T1000 (cell line): Measurements from ENCODE around the gene RAVER2.

Source experiments
- DNase-seq: peaks from one replicate; lab custom pipeline; 2025; ENCODE audit warnings: mixed read lengths; lab: John Stamatoyannopoulos, UW

The RAVER2 gene

GRCh38 chr1:64846573-64847430 is 101.9 kb downstream of the RAVER2 start:
- DNase-seq, result no peak

- no peak for DNase-seq
Observed at GRCh38 chr1:64847666-64848065, 102.8 kb downstream of the RAVER2 start.

- DNase-seq, result no peak
Observed at GRCh38 chr1:64848136-64848535, 103.3 kb downstream of the RAVER2 start.

- DNase-seq, result no peak
Observed at GRCh38 chr1:64848803-64849202, 103.9 kb downstream of the RAVER2 start.

- DNase-seq, result no peak
Observed at GRCh38 chr1:64849942-64850341, 105.1 kb downstream of the RAVER2 start.

GRCh38 chr1:64850846-64851245 is 106.0 kb downstream of the RAVER2 start:
- no peak for DNase-seq

GRCh38 chr1:64851664-64852063 is 106.8 kb downstream of the RAVER2 start:
- no peak for DNase-seq

- no peak for DNase-seq
Observed at GRCh38 chr1:64854674-64855073, 109.8 kb downstream of the RAVER2 start.

- no peak for DNase-seq
Observed at GRCh38 chr1:64855557-64855956, 110.7 kb downstream of the RAVER2 start.

GRCh38 chr1:64856553-64856952 is 111.7 kb downstream of the RAVER2 start:
- DNase-seq, result no peak

GRCh38 chr1:64857347-64857746 is 112.5 kb downstream of the RAVER2 start:
- DNase-seq, result no peak

GRCh38 chr1:64861611-64862010 is 116.7 kb downstream of the RAVER2 start:
- DNase-seq, result no peak

GRCh38 chr1:64864018-64864940 is 119.4 kb downstream of the RAVER2 start:
- no peak for DNase-seq

- no peak for DNase-seq
Observed at GRCh38 chr1:64865105-64865757, 120.4 kb downstream of the RAVER2 start.

- no peak for DNase-seq
Observed at GRCh38 chr1:64866689-64867088, 121.8 kb downstream of the RAVER2 start.

- DNase-seq, result no peak
Observed at GRCh38 chr1:64867266-64867665, 122.4 kb downstream of the RAVER2 start.

- no peak for DNase-seq
Observed at GRCh38 chr1:64871256-64871655, 126.4 kb downstream of the RAVER2 start.

- DNase-seq, result no peak
Observed at GRCh38 chr1:64872067-64872466, 127.2 kb downstream of the RAVER2 start.

GRCh38 chr1:64873576-64873975 is 128.7 kb downstream of the RAVER2 start:
- DNase-seq, result no peak

- no peak for DNase-seq
Observed at GRCh38 chr1:64874666-64875065, 129.8 kb downstream of the RAVER2 start.

GRCh38 chr1:64875101-64875500 is 130.2 kb downstream of the RAVER2 start:
- DNase-seq, result no peak

GRCh38 chr1:64875606-64876005 is 130.7 kb downstream of the RAVER2 start:
- no peak for DNase-seq
